Amygdala (tissue), 56 donors: Measurements from ENCODE around the gene CYP1B1.
"Not testable (repeated sequence)": the region's sequence is repeated elsewhere in the genome, so short reads cannot be mapped to it uniquely, and the experiment has no call there.

ENCODE experiments used
- DNase-seq, 56 donors: peaks; one replicate each; lab custom pipeline; 2025; lab: John Stamatoyannopoulos, UW

Gene CYP1B1

GRCh38 chr2:38099099-38100028 lies 23.4 kb upstream of the CYP1B1 start:
- DNase-seq, result no peak

GRCh38 chr2:38098421-38099098 lies 22.6 kb upstream of the CYP1B1 start:
- no peak for DNase-seq

- no peak for DNase-seq
Measured at GRCh38 chr2:38097988-38098385, 22.0 kb upstream of the CYP1B1 start.

- DNase-seq, result no peak
Measured at GRCh38 chr2:38097258-38097987, 21.5 kb upstream of the CYP1B1 start.

GRCh38 chr2:38095996-38096861 lies 20.3 kb upstream of the CYP1B1 start:
- DNase-seq, result no peak

GRCh38 chr2:38095079-38095995 lies 19.4 kb upstream of the CYP1B1 start:
- DNase-seq, result no peak

GRCh38 chr2:38093527-38094165 lies 17.7 kb upstream of the CYP1B1 start:
- DNase-seq, result no peak

GRCh38 chr2:38092196-38092902 lies 16.4 kb upstream of the CYP1B1 start:
- no peak for DNase-seq

- no peak for DNase-seq
Measured at GRCh38 chr2:38091760-38092159, 15.8 kb upstream of the CYP1B1 start.

GRCh38 chr2:38090928-38091327 lies 15.0 kb upstream of the CYP1B1 start:
- DNase-seq, result no peak

- not testable (repeated sequence) for DNase-seq
Measured at GRCh38 chr2:38090212-38090611, 14.3 kb upstream of the CYP1B1 start.

GRCh38 chr2:38085998-38086698 lies 10.2 kb upstream of the CYP1B1 start:
- DNase-seq, result not testable (repeated sequence)

- DNase-seq, result not testable (repeated sequence)
Measured at GRCh38 chr2:38084556-38084955, 8.6 kb upstream of the CYP1B1 start.

- DNase-seq, result not testable (repeated sequence)
Measured at GRCh38 chr2:38082727-38083126, 6.8 kb upstream of the CYP1B1 start.

- no peak for DNase-seq
Measured at GRCh38 chr2:38080346-38080745, 4.4 kb upstream of the CYP1B1 start.

GRCh38 chr2:38079116-38080052 lies 3.4 kb upstream of the CYP1B1 start:
- no peak for DNase-seq
